ENCODE data around the gene CEP164. TPM values are rescaled to one million over a fixed set of nuclear protein-coding genes. Genes with fewer than 3 reads are reported as not detected.

Gene CEP164
- total RNA-seq, 1 donor from 2014 or later: 21.6 TPM

DNA sequence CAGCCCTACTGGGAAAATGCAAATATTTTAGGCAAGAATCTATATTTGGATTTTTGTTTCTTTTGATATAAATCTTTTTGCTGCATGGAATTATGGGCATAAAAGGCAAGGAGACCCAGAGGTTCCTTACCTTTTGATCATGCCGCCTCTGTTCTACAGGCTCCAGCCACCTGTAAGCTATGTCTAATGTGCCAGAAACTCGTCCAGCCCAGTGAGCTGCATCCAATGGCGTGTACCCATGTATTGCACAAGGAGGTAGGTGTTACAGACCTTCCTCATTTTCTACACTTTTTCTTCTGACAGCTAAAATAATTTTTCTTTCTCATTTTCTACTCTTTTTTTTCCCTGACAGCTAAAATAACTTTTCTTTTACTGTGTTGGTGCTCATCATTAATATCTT, 44.7 kb upstream of the CEP164 start:
- TF ChIP-seq, protein P1, sequence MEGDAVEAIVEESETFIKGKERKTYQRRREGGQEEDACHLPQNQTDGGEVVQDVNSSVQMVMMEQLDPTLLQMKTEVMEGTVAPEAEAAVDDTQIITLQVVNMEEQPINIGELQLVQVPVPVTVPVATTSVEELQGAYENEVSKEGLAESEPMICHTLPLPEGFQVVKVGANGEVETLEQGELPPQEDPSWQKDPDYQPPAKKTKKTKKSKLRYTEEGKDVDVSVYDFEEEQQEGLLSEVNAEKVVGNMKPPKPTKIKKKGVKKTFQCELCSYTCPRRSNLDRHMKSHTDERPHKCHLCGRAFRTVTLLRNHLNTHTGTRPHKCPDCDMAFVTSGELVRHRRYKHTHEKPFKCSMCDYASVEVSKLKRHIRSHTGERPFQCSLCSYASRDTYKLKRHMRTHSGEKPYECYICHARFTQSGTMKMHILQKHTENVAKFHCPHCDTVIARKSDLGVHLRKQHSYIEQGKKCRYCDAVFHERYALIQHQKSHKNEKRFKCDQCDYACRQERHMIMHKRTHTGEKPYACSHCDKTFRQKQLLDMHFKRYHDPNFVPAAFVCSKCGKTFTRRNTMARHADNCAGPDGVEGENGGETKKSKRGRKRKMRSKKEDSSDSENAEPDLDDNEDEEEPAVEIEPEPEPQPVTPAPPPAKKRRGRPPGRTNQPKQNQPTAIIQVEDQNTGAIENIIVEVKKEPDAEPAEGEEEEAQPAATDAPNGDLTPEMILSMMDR (IDR thresholded peaks at IDR 0.05): no peak
- TF ChIP-seq POLR2AphosphoS5 (IDR thresholded peaks at IDR 0.05; ENCODE audit: insufficient read depth in 1 of 2, low read depth in 1 of 2) (no peak), POLR2A (IDR thresholded peaks at IDR 0.05) (no peak)
- intact Hi-C loops (cut with DNase I): no loop called here
- no peak overlapping the region for H3K27ac ChIP-seq
- H3K36me3 ChIP-seq: peaks cover 5 to 56% of the 10 kb centered on the region in 2 donors
- H3K4me3 ChIP-seq: no peak overlapping the region
- H3K4me1 ChIP-seq: peaks cover 8% of the 10 kb centered on the region
- DNase-seq (ENCODE audit: extremely low spot score in 2 of 2): no peak
- no peaks in the 10 kb centered on the region for H3K9me3 ChIP-seq
- no peaks in the 10 kb centered on the region for H3K27me3 ChIP-seq

DNA sequence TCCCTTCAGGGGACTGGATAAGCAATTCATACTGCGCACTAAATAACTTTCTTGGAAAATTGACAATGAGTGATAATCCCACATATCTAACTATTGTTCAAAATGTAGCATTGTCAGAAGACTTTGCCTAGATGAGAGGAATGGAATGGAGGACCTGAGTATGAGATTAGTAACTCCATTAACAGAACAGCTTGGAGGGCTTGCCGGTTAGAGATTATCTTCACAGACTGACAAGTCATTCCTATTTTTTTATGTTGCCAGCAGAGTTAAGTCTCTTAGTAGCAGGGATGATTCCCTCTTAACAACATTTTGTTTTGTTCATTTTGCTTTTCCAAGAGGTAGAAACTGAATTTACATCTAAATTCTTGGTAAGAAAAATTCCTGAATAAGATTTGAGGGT, 43.6 kb upstream of the CEP164 start:
- Histone ChIP-seq H3K36me3 (peaks cover 5 to 62% of the 10 kb centered on the region in 2 donors), H3K4me1 (peaks cover 8% of the 10 kb centered on the region), H3K9me3 (no peaks in the 10 kb centered on the region), H3K27me3 (no peaks in the 10 kb centered on the region), H3K27ac (no peak overlapping the region), H3K4me3 (no peak overlapping the region)
- TF ChIP-seq POLR2A (IDR thresholded peaks at IDR 0.05): no peak
- TF ChIP-seq, protein P1 (IDR thresholded peaks at IDR 0.05): no peak
- no peak for DNase-seq (ENCODE audit: extremely low spot score in 2 of 2)
- intact Hi-C loops (cut with DNase I): no loop called here

DNA sequence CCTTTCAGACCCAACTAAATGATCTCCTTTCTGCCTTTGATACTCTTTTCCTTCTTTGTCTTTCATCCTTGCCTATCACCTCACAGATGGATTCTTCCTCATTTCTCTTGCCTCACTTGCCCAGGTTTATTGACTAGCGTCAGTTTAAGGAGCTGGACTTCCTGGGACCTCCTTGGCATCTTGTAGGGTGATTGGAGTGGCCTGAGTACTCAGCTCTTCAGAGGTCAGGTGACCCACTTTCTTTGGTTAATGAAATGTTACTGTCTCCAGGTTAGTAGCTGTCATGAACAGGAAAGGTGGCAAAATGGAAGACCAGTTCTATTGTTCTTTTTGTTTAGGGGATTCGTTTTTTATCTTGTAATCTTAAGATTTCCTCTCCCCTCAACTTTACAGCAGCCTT, 41.1 kb upstream of the CEP164 start:
- no peaks in the 10 kb centered on the region for H3K27me3 ChIP-seq
- intact Hi-C loops (cut with DNase I): no loop called here
- DNase-seq (ENCODE audit: extremely low spot score in 2 of 2): no peak
- no peak overlapping the region for H3K4me3 ChIP-seq
- H3K36me3 ChIP-seq: peaks cover 5 to 80% of the 10 kb centered on the region in 2 donors
- H3K4me1 ChIP-seq: no peaks in the 10 kb centered on the region
- H3K9me3 ChIP-seq: no peaks in the 10 kb centered on the region
- no peak for TF ChIP-seq POLR2AphosphoS5 (IDR thresholded peaks at IDR 0.05; ENCODE audit: insufficient read depth in 1 of 2, low read depth in 1 of 2)
- TF ChIP-seq, protein P1 (IDR thresholded peaks at IDR 0.05): no peak
- no peak for TF ChIP-seq POLR2A (IDR thresholded peaks at IDR 0.05)
- no peak overlapping the region for H3K27ac ChIP-seq

DNA sequence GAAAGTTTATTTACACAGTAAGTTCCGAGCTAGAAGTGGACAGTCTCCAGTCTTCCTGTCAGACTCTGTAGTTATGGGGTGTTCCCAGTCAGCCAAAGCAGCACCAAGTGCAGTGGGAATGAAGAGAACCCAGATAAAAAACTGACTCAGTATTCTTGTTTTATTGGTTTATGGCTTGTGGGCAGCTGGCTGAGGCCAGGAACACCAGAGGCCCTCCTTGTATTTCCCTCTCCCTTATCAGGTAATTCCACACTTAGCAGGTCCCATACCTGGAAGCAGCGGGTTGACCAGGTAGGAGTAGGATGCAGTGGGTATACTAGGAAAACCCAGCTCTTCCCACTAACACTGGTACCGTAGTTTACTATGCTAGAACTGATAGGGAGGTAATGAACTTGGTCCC, 40.0 kb upstream of the CEP164 start:
- Histone ChIP-seq H3K27ac (no peak overlapping the region), H3K4me1 (no peaks in the 10 kb centered on the region), H3K9me3 (no peaks in the 10 kb centered on the region), H3K27me3 (no peaks in the 10 kb centered on the region), H3K4me3 (no peak overlapping the region), H3K36me3 (peaks cover 5 to 73% of the 10 kb centered on the region in 2 donors)
- TF ChIP-seq, protein P1 (IDR thresholded peaks at IDR 0.05): no peak
- TF ChIP-seq POLR2A (IDR thresholded peaks at IDR 0.05): no peak
- TF ChIP-seq POLR2AphosphoS5 (IDR thresholded peaks at IDR 0.05; ENCODE audit: insufficient read depth in 1 of 2, low read depth in 1 of 2): no peak
- DNase-seq (ENCODE audit: extremely low spot score in 2 of 2): no peak
- intact Hi-C loops (cut with DNase I): no loop called here

DNA sequence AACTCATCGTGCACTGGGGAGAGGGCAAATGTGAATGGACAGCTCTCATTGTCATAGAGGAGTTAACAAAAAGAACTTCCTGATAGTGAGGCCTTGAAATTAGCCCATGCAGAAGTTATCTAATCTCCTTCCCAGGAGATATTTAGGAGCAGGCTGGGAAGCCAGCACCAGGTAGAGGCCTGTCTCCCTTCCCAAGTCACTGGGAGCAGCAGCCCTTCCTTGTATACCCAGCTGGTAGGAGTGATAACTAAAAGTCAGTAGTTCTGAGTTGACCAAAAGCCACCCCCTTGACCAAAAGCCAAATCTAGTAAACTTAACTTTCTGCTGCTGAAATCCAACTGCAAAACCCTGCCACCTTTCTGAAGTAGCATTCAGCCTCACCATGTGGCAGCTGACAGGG, 37.9 kb upstream of the CEP164 start:
- no peaks in the 10 kb centered on the region for H3K4me1 ChIP-seq
- H3K9me3 ChIP-seq: no peaks in the 10 kb centered on the region
- DNase-seq (ENCODE audit: extremely low spot score in 2 of 2): no peak
- no peaks in the 10 kb centered on the region for H3K27me3 ChIP-seq
- H3K27ac ChIP-seq: no peak overlapping the region
- intact Hi-C loops (cut with DNase I): no loop called here
- no peak overlapping the region for H3K4me3 ChIP-seq
- peaks cover 0 to 52% of the 10 kb centered on the region in 2 donors for H3K36me3 ChIP-seq
- TF ChIP-seq POLR2A (IDR thresholded peaks at IDR 0.05) (no peak), POLR2AphosphoS5 (IDR thresholded peaks at IDR 0.05; ENCODE audit: insufficient read depth in 1 of 2, low read depth in 1 of 2) (no peak)
- TF ChIP-seq, protein P1 (IDR thresholded peaks at IDR 0.05): no peak

Data from vagina (tissue), 2 donors.